ENCODE measurements around the gene OR51L1.

GRCh38 chr11:4962816-4963215 is 31.8 kb upstream of the OR51L1 start:
- TF ChIP-seq POLR2A (IDR thresholded peaks at IDR 0.05) (no peak), POLR2AphosphoS5 (IDR thresholded peaks at IDR 0.05) (no peak)
- TF ChIP-seq, protein P1, sequence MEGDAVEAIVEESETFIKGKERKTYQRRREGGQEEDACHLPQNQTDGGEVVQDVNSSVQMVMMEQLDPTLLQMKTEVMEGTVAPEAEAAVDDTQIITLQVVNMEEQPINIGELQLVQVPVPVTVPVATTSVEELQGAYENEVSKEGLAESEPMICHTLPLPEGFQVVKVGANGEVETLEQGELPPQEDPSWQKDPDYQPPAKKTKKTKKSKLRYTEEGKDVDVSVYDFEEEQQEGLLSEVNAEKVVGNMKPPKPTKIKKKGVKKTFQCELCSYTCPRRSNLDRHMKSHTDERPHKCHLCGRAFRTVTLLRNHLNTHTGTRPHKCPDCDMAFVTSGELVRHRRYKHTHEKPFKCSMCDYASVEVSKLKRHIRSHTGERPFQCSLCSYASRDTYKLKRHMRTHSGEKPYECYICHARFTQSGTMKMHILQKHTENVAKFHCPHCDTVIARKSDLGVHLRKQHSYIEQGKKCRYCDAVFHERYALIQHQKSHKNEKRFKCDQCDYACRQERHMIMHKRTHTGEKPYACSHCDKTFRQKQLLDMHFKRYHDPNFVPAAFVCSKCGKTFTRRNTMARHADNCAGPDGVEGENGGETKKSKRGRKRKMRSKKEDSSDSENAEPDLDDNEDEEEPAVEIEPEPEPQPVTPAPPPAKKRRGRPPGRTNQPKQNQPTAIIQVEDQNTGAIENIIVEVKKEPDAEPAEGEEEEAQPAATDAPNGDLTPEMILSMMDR (IDR thresholded peaks at IDR 0.05), result no peak

Data from sigmoid colon (tissue), 4 donors.